Inflammatory macrophage (primary cell): ENCODE measurements around the gene NR5A1.

Experiments used
- DNase-seq, 2 donors: peaks; one replicate each; pipeline ENCODE4 v3.0.0-alpha.2; 2020 to 2022

The NR5A1 gene

GRCh38 chr9:124513376-124513994 is 6.3 kb upstream of the NR5A1 start:
- DNase-seq, result no peak

- DNase-seq, result no peak
Observed at GRCh38 chr9:124512806-124513204, 5.6 kb upstream of the NR5A1 start.

DNA sequence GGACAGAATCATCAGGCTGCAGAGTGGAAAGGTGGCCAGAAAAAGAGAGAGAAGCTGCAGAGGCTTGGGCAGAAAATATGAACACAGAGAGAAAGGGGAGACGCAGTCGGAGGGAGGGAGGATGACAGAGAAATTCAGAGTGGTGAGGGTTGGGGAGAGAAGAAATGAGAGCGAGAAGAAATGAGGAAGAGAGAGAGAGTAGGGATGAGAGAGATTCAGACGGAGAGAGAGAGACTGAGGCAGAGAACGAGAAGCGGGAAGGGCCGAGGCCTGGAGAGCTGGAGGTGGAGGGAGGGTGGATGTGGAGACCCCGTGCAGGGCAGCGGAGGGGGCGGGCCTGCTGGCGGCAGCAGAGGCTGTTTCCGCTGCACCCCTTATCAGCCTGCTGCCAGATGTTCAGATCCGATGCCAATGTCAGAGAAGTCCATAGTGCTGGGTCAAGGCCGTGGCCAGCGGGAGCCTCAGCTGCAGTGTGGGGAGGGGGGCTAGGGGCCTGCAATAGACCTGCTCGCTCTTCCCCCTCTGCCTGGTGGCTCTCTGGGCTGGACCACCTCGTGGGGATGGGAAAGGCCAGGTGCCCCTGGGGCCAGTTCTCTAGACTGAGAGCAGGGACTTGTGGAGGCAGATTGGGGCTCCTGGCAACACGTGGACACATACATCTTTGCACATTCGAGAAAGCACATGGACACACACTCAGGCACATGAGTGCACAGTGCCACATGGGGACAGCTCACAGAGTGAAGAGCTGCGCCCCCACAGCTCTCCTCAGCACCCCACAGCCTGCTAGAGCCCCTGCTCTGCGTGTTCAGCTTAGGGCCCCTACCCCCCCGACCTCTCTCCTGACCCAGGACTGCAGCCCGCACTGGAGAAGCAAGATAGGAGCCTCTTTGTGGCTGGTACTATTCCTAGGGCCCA is 4.9 kb upstream of the NR5A1 start:
- no peak for DNase-seq

GRCh38 chr9:124511426-124511840 is 4.2 kb upstream of the NR5A1 start:
- DNase-seq, result no peak

- DNase-seq, result no peak
Observed at GRCh38 chr9:124510650-124511425, 3.6 kb upstream of the NR5A1 start.

DNA sequence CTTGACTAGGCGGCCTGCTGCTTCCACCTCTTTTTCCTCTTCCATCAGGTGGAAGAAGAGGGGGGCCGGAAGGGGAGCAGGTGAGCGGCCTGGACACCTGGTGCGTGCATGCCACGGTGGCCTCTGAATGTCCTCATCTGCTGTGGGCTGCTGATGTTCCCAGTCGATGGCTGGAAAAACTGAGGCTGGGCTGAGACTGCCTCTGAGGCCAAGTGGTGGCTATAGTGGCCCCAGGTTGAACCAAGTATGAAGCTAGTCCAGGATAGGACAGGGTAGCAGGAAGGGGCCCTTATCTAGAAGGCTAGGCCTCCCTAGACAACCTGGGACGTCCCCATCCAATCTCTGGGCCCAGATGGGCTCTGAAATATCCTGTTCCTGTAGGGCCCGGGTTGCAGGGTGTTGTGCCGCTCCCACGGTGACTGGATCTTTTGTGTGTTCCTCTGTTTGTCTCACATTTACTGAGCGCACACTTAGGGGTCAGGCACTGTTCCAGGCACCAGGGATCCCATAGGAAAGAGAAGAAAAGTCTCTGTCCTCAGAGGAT is 753 bp upstream of the NR5A1 start:
- no peak for DNase-seq

GRCh38 chr9:124506433-124506832 is 766 bp downstream of the NR5A1 start:
- DNase-seq, result no peak

DNA sequence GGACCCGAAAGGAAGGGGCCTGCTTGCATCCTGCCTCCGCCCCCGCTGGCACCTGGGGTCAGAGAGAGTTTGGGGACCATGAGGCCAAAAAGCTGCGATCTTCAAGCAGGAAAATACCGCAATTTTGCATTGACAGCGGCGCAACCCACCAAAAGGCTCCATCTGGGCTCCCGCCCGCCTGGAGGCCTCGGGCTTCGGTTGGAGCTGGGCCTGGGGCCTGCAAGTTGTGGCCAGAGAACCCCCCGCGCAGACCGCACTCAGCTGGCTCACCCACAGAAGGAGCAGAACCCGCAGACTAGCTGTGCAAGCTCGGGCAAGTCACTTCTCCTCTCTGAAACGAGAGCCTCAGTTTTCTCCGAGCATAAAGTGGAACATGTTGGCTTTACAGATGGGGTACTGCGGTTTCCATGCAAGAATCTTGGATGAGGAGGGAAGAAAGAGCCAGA is 1.3 kb downstream of the NR5A1 start:
- DNase-seq, result no peak

DNA sequence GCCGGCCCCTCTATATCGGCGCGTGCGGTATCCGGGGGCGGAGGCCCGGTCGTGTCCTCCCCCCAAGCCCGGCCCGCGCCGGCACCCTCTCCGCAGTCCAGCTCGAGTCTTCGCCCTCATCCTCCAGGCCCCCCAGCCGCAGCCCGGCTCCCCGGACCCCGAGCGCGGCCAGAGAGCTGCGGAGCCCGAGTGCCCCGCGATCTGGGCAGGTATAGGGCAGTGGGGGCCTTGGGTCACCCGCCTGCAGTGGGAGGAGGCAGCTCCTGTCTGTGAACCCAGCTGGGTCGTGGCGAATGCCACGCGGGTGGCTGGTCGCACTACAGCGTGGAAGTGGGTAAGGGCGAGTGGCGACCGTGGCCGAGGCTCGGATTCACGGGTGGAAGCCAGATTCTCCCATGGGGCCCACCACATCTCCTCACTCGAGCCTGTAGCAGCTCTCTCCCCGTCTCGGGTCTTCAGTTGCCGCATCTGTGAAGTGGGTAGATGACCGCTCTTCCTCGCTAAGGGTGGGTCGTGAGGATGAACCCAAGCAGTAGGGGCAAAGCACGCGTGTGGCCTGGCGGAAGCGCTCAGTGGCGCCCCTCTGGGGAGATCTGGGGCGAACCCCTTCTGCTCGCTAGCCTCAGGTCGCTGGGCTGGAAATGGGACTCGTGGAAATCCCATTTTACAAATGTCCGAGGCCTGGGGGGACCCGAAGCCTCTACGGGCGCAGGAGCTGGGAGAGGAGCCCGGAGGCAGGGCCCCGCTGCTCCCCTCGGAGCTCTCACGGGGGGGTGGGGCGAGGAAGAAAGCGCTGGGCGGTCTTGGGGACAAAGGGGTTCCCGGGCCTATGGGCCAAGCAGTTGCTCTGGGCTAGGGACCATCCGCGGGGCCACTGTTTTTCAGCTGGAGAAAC is 1.9 kb downstream of the NR5A1 start:
- no peak for DNase-seq

GRCh38 chr9:124504530-124505005 is 2.6 kb downstream of the NR5A1 start:
- DNase-seq, result no peak

DNA sequence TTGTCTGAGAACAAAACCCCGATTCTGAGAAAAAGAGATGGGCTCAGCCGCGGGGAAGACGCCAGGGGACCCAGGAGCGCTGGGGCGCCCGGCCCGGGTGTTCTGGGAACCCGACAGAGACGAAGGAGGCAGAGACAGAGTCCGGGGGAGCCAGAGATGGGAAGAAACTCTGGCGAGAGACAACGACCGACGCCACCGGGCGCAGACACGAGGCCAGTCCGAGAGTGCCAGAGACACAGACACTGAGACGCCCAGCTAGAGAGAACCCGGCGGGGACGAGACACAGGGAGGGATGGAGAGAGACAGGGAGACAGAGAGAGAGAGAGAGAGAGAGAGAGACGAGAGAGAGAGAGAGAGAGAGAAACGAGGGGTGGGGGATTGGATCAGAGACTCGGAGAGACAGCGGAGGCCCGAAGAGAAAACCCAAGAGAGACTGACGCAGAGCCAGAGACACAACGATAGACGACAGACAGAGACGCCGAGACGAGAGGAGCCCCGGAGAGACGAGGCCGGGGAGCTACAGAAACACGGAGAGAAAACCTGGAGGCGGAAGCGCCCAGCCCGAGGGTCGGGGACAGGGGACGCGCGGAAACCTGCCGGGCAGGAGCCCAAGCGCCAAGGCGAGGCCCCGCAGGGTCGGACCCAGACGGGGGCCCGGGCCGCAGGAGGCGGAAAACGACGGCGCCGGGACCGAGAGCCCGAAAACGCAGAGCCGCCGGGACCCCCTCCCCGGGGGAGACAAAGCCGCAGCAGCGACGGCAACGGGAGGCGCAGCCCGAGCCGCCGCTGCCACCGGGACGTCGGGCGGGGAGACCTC is 3.3 kb downstream of the NR5A1 start:
- DNase-seq, result no peak

DNA sequence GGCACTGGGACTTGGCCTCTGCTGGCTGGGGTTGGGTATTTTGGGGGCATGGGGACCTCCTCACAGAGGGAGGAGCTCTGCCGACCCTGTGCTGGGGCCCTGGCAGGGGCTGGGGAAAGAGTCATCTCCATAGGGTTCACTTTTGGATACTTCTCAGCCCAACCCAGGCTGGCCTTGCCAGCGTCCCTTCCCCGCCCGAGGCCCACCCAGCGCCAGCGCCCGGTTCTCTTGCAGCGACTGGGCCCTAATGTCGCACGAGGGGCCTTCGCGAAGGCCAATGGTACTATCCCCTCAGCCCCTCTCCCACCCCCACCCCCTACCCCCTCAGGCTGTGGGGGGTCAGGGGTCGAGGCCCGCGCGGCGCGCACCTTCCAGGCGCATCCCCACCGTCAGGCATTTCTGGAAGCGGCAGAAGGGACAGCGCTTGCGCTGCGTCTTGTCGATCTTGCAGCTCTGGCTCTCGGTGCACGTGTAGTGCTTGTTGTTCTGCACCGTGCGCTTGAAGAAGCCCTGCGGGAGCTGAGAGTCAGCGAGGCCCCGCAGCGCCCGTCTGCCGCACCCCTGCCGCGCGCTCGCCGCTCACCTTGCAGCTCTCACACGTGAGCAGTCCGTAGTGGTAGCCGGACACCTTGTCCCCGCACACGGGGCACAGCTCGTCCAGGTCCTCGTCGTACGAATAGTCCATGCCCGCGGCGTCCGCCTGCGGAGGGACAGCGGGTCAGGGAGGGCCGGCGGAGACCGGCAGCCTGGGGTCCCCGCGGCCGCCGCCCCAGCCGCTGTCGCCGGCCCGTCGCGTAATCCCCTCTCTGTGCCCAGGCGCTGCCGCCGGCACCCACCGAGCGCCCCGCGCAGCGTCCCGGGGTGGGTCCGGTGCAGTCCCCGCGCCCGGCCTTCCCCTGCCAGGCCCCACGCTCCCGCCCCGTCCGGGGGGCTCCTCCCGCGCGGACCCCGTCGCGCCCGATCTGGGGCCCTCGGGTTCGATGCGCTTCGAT is 4.2 kb downstream of the NR5A1 start:
- no peak for DNase-seq

DNA sequence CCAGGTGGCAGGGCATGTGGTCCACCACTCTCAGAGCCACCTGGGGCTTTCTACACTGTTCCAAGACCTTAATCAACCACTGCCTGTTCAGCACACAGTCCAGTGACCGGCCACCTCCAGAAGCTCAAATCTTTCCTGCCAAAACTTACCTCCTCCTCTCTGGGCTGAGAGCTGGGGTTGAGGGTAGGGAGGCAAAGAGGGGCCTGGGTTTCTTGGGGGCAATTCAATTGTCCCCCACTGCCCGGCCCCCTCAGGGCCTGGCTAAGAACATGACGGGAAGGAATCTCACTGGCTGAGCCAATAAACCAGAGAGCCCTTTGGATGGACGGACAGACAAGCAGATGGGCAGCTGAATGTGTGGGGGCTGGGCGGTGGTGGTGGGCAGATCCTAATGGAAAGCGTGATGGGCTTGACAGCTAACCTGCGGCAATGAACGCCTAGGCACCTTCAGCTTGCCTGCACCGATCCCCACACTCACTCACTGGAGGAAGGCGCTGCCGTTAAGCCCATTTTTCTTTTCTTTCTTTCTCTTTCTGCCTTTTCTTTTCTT is 5.4 kb downstream of the NR5A1 start:
- DNase-seq, result no peak

DNA sequence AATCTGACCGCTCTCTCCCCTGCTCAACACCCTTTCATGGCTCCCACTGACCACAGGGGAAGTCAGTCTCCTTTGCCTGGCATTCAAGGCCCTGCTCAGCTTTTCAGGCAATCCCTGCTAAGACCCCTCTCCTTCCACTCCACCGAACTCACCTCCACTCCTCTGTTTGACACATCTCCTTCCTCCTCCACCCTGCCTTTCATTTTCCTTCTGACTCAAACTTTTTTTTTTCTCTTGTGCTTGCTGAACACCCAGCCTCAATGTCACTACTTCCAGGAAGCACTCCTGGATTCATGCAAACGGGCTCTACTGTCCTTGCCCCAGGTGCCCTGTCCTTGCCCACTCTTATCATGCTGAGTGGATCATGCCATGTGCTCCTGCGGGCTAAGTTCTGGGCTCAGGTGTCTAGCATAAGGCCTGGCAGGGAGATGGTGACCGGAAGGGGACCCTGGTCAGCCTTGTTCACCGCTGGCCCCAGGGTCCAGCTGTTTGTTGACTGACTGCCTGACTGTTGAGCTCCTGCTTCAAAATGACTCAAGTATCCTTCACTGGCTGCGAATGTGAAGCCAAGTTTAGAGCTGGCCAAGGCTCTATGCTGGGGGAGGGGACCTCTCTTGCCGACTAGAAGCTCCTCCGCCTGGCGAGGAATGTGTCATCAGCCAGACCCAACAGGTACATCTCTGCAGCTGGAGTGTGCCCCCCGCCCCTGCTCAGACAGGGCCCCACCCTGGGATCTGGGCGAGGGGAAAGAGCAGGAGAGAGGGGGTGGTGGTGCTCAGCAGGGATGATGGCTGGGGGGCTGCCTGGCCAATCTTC is 6.2 kb downstream of the NR5A1 start:
- no peak for DNase-seq

DNA sequence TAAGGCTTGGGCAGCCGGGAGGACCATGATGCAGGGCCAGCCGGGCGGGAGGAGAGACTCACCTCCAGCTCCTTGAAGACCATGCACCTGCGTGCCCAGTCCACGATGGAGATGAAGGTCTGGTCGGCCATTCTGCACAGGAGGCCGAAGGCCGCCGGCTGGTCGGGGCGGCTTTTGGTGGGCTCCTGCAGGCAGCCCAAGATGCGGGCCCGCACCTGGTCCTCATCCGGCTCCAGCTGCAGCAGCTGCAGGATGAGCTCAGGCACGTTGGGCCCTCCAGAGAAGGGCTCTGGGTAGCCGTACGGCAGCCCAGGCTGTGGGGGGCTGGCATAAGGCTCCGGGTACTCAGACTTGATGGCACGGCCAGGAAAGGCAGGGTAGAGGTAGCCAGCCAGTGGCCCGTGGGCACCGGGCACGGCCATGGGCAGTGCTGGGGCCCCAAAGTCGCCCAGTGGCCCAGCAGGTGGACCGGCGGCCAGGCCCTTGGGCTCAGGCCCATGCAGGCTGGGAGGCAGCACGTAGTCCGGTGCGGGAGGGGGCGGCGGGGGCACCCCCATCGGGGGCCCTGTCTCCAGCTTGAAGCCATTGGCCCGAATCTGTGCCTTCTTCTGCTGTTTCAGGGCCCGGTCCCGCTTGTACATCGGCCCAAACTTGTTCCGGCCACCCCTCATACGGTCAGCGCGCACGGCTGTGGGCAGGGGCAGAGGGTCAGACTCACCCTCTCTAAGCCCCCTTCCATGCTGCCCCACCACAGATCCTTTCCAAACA is 7.0 kb downstream of the NR5A1 start:
- no peak for DNase-seq

DNA sequence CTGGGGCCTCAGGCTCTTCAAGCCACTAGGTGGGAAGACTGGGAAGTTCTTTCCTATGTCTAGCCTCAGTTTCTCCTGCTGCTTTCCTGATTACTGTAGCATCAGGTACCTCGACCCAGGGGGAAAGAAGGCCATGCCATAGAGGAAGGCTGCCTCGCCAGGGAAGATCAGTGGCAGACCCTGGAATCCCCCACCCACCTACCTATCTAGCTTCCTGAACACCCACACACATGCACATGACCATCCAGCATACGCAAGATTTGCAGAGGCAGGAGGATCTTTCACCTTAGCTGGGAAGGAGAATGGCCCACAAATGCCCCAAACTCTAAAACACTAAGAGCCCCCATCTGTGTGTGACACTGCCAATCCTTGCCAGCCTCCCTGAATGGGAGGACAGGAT is 8.0 kb downstream of the NR5A1 start:
- DNase-seq, result peak in 1 of 2 donors; percentile 32

GRCh38 chr9:124498499-124499146 is 8.6 kb downstream of the NR5A1 start:
- no peak for DNase-seq
